Breast epithelium (tissue), 3 donors: ENCODE measurements around the gene SUFU.

Source experiments
- POLR2A ChIP-seq: fragments of 450-650 bp; IDR thresholded peaks from one replicate; pipeline ENCODE4 v1.6.1; 2016; ENCODE audit warnings: antibody characterized with exemption, mild to moderate bottlenecking, moderate library complexity
- TF ChIP-seq, protein P1 (sequence below), 3 donors: fragments of 450-650 bp; IDR thresholded peaks; one replicate each; pipeline ENCODE4 v1.5.1; 2016 to 2017; ENCODE audit warnings: antibody characterized with exemption in 3 of 3, mild to moderate bottlenecking in 3 of 3, moderate library complexity in 3 of 3

DNA sequence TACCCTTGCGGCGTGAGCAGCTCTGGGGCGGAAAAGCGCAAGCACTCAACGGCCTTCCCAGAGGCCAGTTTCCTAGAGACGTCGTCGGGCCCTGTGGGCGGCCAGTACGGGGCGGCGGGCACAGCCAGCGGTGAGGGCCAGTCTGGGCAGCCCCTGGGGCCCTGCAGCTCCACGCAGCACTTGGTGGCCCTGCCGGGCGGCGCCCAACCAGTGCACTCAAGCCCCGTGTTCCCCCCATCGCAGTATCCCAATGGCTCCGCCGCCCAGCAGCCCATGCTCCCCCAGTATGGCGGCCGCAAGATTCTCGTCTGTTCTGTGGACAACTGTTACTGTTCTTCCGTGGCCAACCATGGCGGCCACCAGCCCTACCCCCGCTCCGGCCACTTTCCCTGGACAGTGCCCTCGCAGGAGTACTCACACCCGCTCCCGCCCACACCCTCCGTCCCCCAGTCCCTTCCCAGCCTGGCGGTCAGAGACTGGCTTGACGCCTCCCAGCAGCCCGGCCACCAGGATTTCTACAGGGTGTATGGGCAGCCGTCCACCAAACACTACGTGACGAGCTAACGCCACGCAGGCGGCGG, 153.1 kb downstream of the SUFU start:
- TF ChIP-seq, protein P1, sequence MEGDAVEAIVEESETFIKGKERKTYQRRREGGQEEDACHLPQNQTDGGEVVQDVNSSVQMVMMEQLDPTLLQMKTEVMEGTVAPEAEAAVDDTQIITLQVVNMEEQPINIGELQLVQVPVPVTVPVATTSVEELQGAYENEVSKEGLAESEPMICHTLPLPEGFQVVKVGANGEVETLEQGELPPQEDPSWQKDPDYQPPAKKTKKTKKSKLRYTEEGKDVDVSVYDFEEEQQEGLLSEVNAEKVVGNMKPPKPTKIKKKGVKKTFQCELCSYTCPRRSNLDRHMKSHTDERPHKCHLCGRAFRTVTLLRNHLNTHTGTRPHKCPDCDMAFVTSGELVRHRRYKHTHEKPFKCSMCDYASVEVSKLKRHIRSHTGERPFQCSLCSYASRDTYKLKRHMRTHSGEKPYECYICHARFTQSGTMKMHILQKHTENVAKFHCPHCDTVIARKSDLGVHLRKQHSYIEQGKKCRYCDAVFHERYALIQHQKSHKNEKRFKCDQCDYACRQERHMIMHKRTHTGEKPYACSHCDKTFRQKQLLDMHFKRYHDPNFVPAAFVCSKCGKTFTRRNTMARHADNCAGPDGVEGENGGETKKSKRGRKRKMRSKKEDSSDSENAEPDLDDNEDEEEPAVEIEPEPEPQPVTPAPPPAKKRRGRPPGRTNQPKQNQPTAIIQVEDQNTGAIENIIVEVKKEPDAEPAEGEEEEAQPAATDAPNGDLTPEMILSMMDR (IDR thresholded peaks at IDR 0.05): no peak
- no peak for TF ChIP-seq POLR2A
